ENCODE results near the gene ANKRD44. TPM values are rescaled to one million over a fixed set of nuclear protein-coding genes. Genes with fewer than 3 reads are reported as not detected.

Gene ANKRD44
- total RNA-seq, 1 experiment from 2014 or later = 7.8 TPM

DNA sequence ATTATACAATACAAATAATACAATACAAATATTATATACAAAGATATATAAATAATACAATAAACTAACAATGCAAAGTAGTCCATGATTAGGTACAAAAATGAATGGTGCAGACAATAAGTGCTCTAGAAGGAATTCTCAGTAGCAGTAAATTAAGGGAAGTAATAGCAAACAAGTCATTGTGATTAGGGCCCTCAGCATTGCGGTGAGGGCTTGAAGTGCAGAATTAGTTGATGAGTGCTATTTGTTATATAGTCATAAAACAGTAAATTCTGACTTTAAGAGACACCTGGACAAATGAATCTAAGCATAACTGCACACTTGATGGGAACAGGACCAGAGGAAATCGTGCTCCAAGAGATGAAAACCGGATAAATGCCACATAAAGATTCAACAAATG, 74.9 kb downstream of the ANKRD44 start:
- no peak for DNase-seq (ENCODE audit: low read depth, low spot score)
- H3K4me1 ChIP-seq (ENCODE audit: control insufficient read depth, insufficient read depth, low read length) = no peaks in the 10 kb centered on the region; the same call in 1 of the 2 replicates
- H3K27ac ChIP-seq (ENCODE audit: low read length) = no peak overlapping the region
- POLR2A ChIA-PET = no interaction called here
- in situ Hi-C loops (cut with HindIII; ENCODE audit: low pct_unique_long_range_greater_than_20kb, low sequenced_read_pairs) (no loop called here), intact Hi-C loops (cut with micrococcal nuclease; ENCODE audit: unreplicated experiment) (loop anchor here (1.0 kb wide), 1 partner anchor 36 kb away; no protein-coding TSS in a partner anchor)
- TF ChIP-seq TCF7L2 (IDR thresholded peaks at IDR 0.05; ENCODE audit: low read depth, low read length) = no peak
- TF ChIP-seq, protein P1, sequence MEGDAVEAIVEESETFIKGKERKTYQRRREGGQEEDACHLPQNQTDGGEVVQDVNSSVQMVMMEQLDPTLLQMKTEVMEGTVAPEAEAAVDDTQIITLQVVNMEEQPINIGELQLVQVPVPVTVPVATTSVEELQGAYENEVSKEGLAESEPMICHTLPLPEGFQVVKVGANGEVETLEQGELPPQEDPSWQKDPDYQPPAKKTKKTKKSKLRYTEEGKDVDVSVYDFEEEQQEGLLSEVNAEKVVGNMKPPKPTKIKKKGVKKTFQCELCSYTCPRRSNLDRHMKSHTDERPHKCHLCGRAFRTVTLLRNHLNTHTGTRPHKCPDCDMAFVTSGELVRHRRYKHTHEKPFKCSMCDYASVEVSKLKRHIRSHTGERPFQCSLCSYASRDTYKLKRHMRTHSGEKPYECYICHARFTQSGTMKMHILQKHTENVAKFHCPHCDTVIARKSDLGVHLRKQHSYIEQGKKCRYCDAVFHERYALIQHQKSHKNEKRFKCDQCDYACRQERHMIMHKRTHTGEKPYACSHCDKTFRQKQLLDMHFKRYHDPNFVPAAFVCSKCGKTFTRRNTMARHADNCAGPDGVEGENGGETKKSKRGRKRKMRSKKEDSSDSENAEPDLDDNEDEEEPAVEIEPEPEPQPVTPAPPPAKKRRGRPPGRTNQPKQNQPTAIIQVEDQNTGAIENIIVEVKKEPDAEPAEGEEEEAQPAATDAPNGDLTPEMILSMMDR (IDR thresholded peaks at IDR 0.05) = no peak
- TF ChIP-seq, protein P2, sequence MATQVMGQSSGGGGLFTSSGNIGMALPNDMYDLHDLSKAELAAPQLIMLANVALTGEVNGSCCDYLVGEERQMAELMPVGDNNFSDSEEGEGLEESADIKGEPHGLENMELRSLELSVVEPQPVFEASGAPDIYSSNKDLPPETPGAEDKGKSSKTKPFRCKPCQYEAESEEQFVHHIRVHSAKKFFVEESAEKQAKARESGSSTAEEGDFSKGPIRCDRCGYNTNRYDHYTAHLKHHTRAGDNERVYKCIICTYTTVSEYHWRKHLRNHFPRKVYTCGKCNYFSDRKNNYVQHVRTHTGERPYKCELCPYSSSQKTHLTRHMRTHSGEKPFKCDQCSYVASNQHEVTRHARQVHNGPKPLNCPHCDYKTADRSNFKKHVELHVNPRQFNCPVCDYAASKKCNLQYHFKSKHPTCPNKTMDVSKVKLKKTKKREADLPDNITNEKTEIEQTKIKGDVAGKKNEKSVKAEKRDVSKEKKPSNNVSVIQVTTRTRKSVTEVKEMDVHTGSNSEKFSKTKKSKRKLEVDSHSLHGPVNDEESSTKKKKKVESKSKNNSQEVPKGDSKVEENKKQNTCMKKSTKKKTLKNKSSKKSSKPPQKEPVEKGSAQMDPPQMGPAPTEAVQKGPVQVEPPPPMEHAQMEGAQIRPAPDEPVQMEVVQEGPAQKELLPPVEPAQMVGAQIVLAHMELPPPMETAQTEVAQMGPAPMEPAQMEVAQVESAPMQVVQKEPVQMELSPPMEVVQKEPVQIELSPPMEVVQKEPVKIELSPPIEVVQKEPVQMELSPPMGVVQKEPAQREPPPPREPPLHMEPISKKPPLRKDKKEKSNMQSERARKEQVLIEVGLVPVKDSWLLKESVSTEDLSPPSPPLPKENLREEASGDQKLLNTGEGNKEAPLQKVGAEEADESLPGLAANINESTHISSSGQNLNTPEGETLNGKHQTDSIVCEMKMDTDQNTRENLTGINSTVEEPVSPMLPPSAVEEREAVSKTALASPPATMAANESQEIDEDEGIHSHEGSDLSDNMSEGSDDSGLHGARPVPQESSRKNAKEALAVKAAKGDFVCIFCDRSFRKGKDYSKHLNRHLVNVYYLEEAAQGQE (IDR thresholded peaks at IDR 0.05; ENCODE audit: insufficient read depth in 1 of 2, low read depth in 2 of 2, low read length in 1 of 2) = no peak
- no peak for TF ChIP-seq SIN3A (IDR thresholded peaks at IDR 0.05; ENCODE audit: borderline replicate concordance, insufficient read depth, low read depth, low read length)
- TF ChIP-seq POLR2AphosphoS5 (IDR thresholded peaks at IDR 0.05; ENCODE audit: low read depth, low read length) = no peak
- ATAC-seq = no peak
- CTCF ChIA-PET = no interaction called here
- no peaks in the 10 kb centered on the region for H3K36me3 ChIP-seq (ENCODE audit: control insufficient read depth, insufficient read depth, low read length)
- no TSS peak for BruUV-seq (replicated peaks)
- no peak overlapping the region for H3K4me3 ChIP-seq (ENCODE audit: low read depth in 2 of 2, low read length in 2 of 2)
- H3K9me3 ChIP-seq (ENCODE audit: control insufficient read depth, insufficient read depth, low read depth, low read length) = no peaks in the 10 kb centered on the region
- H3K27me3 ChIP-seq (ENCODE audit: control insufficient read depth, insufficient read depth, low read length) = no peaks in the 10 kb centered on the region

DNA sequence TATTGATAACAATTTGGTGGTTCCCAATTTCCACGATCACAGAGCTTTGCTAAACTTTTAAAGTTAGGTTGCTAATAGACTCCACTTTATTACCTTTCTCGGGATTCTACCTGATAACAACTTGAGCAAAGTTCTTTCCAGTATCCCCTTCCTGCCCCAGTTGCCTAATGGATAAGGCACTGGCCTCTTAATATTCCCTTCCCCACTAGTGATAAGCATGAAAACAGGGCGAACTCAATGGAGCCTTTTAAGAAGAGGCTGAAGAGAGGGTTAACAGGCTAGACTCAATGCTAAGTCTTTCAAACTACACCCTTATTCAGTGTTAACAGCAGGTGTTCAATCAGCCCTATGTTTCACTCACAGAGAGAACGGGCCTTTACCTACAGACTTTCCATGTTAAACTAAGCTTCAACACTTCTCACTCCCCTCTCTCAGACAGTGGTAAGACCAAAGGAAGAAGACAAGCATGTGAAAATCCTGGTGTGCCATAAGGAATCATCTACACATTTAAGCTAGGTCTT, 75.8 kb downstream of the ANKRD44 start:
- H3K4me3 ChIP-seq (ENCODE audit: low read depth in 2 of 2, low read length in 2 of 2) = no peak overlapping the region
- no peaks in the 10 kb centered on the region for H3K36me3 ChIP-seq (ENCODE audit: control insufficient read depth, insufficient read depth, low read length)
- POLR2A ChIA-PET = no interaction called here
- ATAC-seq (no peak), DNase-seq (ENCODE audit: low read depth, low spot score) (no peak)
- CTCF ChIA-PET = no interaction called here
- no peaks in the 10 kb centered on the region for H3K27me3 ChIP-seq (ENCODE audit: control insufficient read depth, insufficient read depth, low read length)
- no peak overlapping the region for H3K27ac ChIP-seq (ENCODE audit: low read length)
- TF ChIP-seq, protein P2 (IDR thresholded peaks at IDR 0.05; ENCODE audit: insufficient read depth in 1 of 2, low read depth in 2 of 2, low read length in 1 of 2) = no peak
- TF ChIP-seq TCF7L2 (IDR thresholded peaks at IDR 0.05; ENCODE audit: low read depth, low read length) (no peak), SIN3A (IDR thresholded peaks at IDR 0.05; ENCODE audit: borderline replicate concordance, insufficient read depth, low read depth, low read length) (no peak), POLR2AphosphoS5 (IDR thresholded peaks at IDR 0.05; ENCODE audit: low read depth, low read length) (no peak)
- TF ChIP-seq, protein P1 (IDR thresholded peaks at IDR 0.05) = no peak
- in situ Hi-C loops (cut with HindIII; ENCODE audit: low pct_unique_long_range_greater_than_20kb, low sequenced_read_pairs) = no loop called here
- no peaks in the 10 kb centered on the region for H3K9me3 ChIP-seq (ENCODE audit: control insufficient read depth, insufficient read depth, low read depth, low read length)
- no peaks in the 10 kb centered on the region; the same call in 1 of the 2 replicates for H3K4me1 ChIP-seq (ENCODE audit: control insufficient read depth, insufficient read depth, low read length)
- intact Hi-C loops (cut with micrococcal nuclease; ENCODE audit: unreplicated experiment) = no loop called here
- no TSS peak for BruUV-seq (replicated peaks)
